Measurements from ENCODE around the gene PIK3IP1. TPM values are rescaled to one million over a fixed set of nuclear protein-coding genes. Genes with fewer than 3 reads are reported as not detected.
A peak's percentile ranks its signal among the peaks of the same experiment; 100 is the strongest.

Gene PIK3IP1
- total and polyA plus RNA-seq, 9 of the 15 experiments (the other 6 are each of a cell fraction or from before 2014, with no cell fraction given) = 0.11 to 1.3 (median 0.77) TPM

- TF ChIP-seq ARID3B (CRISPR knock-in tag; IDR thresholded peaks at IDR 0.05; ENCODE audit: borderline replicate concordance) (no peak), ZKSCAN1 (IDR thresholded peaks at IDR 0.05; ENCODE audit: low read depth, low read length) (no peak), ARID4B (CRISPR knock-in tag; IDR thresholded peaks at IDR 0.05) (no peak), ZNF561 (CRISPR knock-in tag; conservative IDR thresholded peaks at IDR 0.05) (no peak), CTBP1 (IDR thresholded peaks at IDR 0.05; ENCODE audit: borderline replicate concordance) (peak; percentile 61; the same call in 1 of the 2 replicates), DPF2 (IDR thresholded peaks at IDR 0.05) (0 out of 2 replicates have a peak, but pooled peaks have one; percentile 38), ZFP1 (CRISPR knock-in tag; IDR thresholded peaks at IDR 0.05) (no peak), GTF2E2 (tag; IDR thresholded peaks at IDR 0.05) (no peak), ZBED1 (IDR thresholded peaks at IDR 0.05) (no peak), MEF2D (tag; conservative IDR thresholded peaks at IDR 0.05; ENCODE audit: low read depth) (no peak), ZNF655 (CRISPR knock-in tag; IDR thresholded peaks at IDR 0.05) (no peak), NFIC (IDR thresholded peaks at IDR 0.05) (peak; percentile 62; the same call in 1 of the 2 replicates), TCF3 (CRISPR knock-in tag; IDR thresholded peaks at IDR 0.05) (0 out of 2 replicates have a peak, but pooled peaks have one; percentile 18), ZKSCAN3 (CRISPR knock-in tag; IDR thresholded peaks at IDR 0.05) (no peak), CHCHD3 (CRISPR knock-in tag; IDR thresholded peaks at IDR 0.05) (no peak), ZNF512 (tag; IDR thresholded peaks at IDR 0.05) (no peak), ILF3 (IDR thresholded peaks at IDR 0.05; ENCODE audit: borderline replicate concordance) (no peak), CXXC5 (CRISPR knock-in tag; IDR thresholded peaks at IDR 0.05) (peak; percentile 16; the same call in 1 of the 2 replicates), PPARD (CRISPR knock-in tag; IDR thresholded peaks at IDR 0.05) (no peak), ZNF311 (CRISPR knock-in tag; IDR thresholded peaks at IDR 0.05) (no peak)
These were observed at the start of gene PIK3IP1 (continued) for GRCh38 chr22:31292236-31292989.
